GM23338 (cell line): ENCODE results near the gene TLR1. TPM values are rescaled to one million over a fixed set of nuclear protein-coding genes. Genes with fewer than 3 reads are reported as not detected.

Experiments used
- ATAC-seq: fragments of 200-7000 bp; cut with Tn5 transposase; 3 replicates; pipeline ENCODE4 v1.9.1; 2020
- DNase-seq: peaks from one replicate; pipeline ENCODE4 v3.0.0-alpha.2; 2015; ENCODE audit warnings: low spot score
- H2AFZ ChIP-seq: fragments of 200-600 bp; sonication (generic); 2 replicates; pipeline ENCODE4 v1.8.0; 2016; ENCODE audit warnings: antibody characterized with exemption, mild to moderate bottlenecking, moderate library complexity
- H3F3A ChIP-seq: fragments of 200-600 bp; sonication (generic); replicated peaks from 2 replicates; pipeline ENCODE4 v1.8.0; 2017; ENCODE audit warnings: antibody characterized with exemption, mixed run types, low read depth
- H3K27ac ChIP-seq: fragments of 200-600 bp; sonication (generic); 2 replicates; pipeline ENCODE4 v1.6.1; 2016; ENCODE audit warnings: low read depth
- H3K27me3 ChIP-seq: fragments of 200-600 bp; sonication (generic); 2 replicates; pipeline ENCODE4 v1.8.0; 2016; ENCODE audit warnings: mild to moderate bottlenecking, mixed run types, moderate library complexity; ENCODE audit not compliant: insufficient read depth
- H3K36me3 ChIP-seq: fragments of 200-600 bp; sonication (generic); 2 replicates; pipeline ENCODE4 v1.8.0; 2016; ENCODE audit warnings: mild to moderate bottlenecking; ENCODE audit not compliant: insufficient read depth
- H3K4me1 ChIP-seq: fragments of 200-600 bp; sonication (generic); 2 replicates; pipeline ENCODE4 v1.8.0; 2016; ENCODE audit warnings: mild to moderate bottlenecking, moderate library complexity; ENCODE audit not compliant: insufficient read depth
- H3K4me2 ChIP-seq: fragments of 200-600 bp; sonication (generic); 2 replicates; pipeline ENCODE4 v1.7.1; 2017; ENCODE audit warnings: mixed run types
- H3K4me3 ChIP-seq: fragments of 200-600 bp; sonication (generic); 2 replicates; pipeline ENCODE4 v1.6.1; 2016; ENCODE audit warnings: mixed run types
- H3K79me2 ChIP-seq: fragments of 200-600 bp; sonication (generic); replicated peaks from 2 replicates; pipeline ENCODE4 v1.8.0; 2017; ENCODE audit warnings: mild to moderate bottlenecking; ENCODE audit not compliant: insufficient read depth
- H3K9me2 ChIP-seq: fragments of 200-600 bp; sonication (generic); 2 replicates; pipeline ENCODE4 v1.8.0; 2017; ENCODE audit not compliant: insufficient read depth
- H4K20me1 ChIP-seq: fragments of 200-600 bp; sonication (generic); replicated peaks from 2 replicates; pipeline ENCODE4 v1.8.0; 2017; ENCODE audit warnings: mild to moderate bottlenecking; ENCODE audit not compliant: insufficient read depth
- H3K27ac Mint-ChIP-seq: 2 replicates; pipeline ENCODE4 v1.8.0; 2020; ENCODE audit warnings: inconsistent platforms, mild to moderate bottlenecking, moderate library complexity, mixed read lengths
- H3K27me3 Mint-ChIP-seq: 3 replicates; pipeline ENCODE4 v1.8.0; 2022; ENCODE audit warnings: low read depth, mild to moderate bottlenecking, moderate library complexity, mixed read lengths, inconsistent platforms; ENCODE audit not compliant: insufficient read depth, poor library complexity
- H3K36me3 Mint-ChIP-seq: 3 replicates; pipeline ENCODE4 v1.8.0; 2021; ENCODE audit warnings: low read depth, mild to moderate bottlenecking, inconsistent platforms, moderate library complexity, mixed read lengths
- H3K4me1 Mint-ChIP-seq: 3 replicates; pipeline ENCODE4 v1.8.0; 2020; ENCODE audit warnings: mild to moderate bottlenecking, inconsistent platforms, mixed read lengths
- H3K4me3 Mint-ChIP-seq: 3 replicates; pipeline ENCODE4 v1.8.0; 2021; ENCODE audit warnings: moderate library complexity, mild to moderate bottlenecking, inconsistent platforms, mixed read lengths
- H3K9me3 Mint-ChIP-seq: 3 replicates; pipeline ENCODE4 v1.8.0; 2020; ENCODE audit warnings: moderate library complexity, mild to moderate bottlenecking, inconsistent platforms, mixed read lengths
- CREB1 ChIP-seq: fragments of 250-450 bp; sonication (Bioruptor Pico); IDR thresholded peaks from 2 replicates; pipeline ENCODE4 v1.5.0; 2020; ENCODE audit warnings: low read depth, mild to moderate bottlenecking, moderate library complexity
- CTCF ChIP-seq, 2 experiments: fragments of 200-600 bp in 1 of 2; sonication (generic) in 1 of 2; conservative IDR thresholded peaks; 2 replicates each; pipeline versions ENCODE4 v1.5.1 to v1.6.1; 2016 to 2017; ENCODE audit warnings: antibody characterized with exemption in 2 of 2, low read depth in 2 of 2, mild to moderate bottlenecking in 2 of 2, moderate library complexity in 1 of 2
- ETS1 ChIP-seq: IDR thresholded peaks from 2 replicates; pipeline ENCODE4 v1.6.1; 2016; ENCODE audit warnings: antibody characterized with exemption
- EZH2 ChIP-seq: fragments of 200-600 bp; sonication (generic); IDR thresholded peaks from one replicate; pipeline ENCODE4 v1.8.0; 2017; ENCODE audit warnings: antibody characterized with exemption, mild to moderate bottlenecking, low read depth; ENCODE audit not compliant: unreplicated experiment
- EZH2phosphoT487 ChIP-seq: fragments of 200-600 bp; sonication (generic); IDR thresholded peaks from one replicate; pipeline ENCODE4 v1.8.1; 2018; ENCODE audit warnings: antibody characterized with exemption; ENCODE audit not compliant: unreplicated experiment
- JUNB ChIP-seq: IDR thresholded peaks from one replicate; pipeline ENCODE4 v1.6.1; 2016; ENCODE audit warnings: antibody characterized with exemption; ENCODE audit not compliant: unreplicated experiment
- NANOG ChIP-seq: IDR thresholded peaks from 2 replicates; pipeline ENCODE4 v1.6.1; 2016; ENCODE audit warnings: antibody characterized with exemption, borderline replicate concordance
- POLR2AphosphoS5 ChIP-seq: IDR thresholded peaks from 2 replicates; pipeline ENCODE4 v1.6.1; 2016; ENCODE audit warnings: antibody characterized with exemption, low read depth
- REST ChIP-seq: IDR thresholded peaks from one replicate; pipeline ENCODE4 v1.6.1; 2018; ENCODE audit warnings: antibody characterized with exemption; ENCODE audit not compliant: unreplicated experiment
- ZNF114 ChIP-seq: fragments of 250-450 bp; sonication (Bioruptor Pico); IDR thresholded peaks from 2 replicates; pipeline ENCODE4 v1.5.0; 2020; ENCODE audit warnings: mild to moderate bottlenecking, moderate library complexity
- ZNF331 ChIP-seq: fragments of 250-450 bp; sonication (Bioruptor Pico); IDR thresholded peaks from 2 replicates; pipeline ENCODE4 v1.5.0; 2020; ENCODE audit warnings: low read depth, mild to moderate bottlenecking, moderate library complexity
- ZNF462 ChIP-seq: fragments of 250-450 bp; sonication (Bioruptor Pico); IDR thresholded peaks from 2 replicates; pipeline ENCODE4 v1.5.0; 2020; ENCODE audit warnings: mild to moderate bottlenecking, moderate library complexity
- polyA plus RNA-seq: library from polyadenylated mRNA; unstranded; fragments of >200 nt; fragmentation: Nextera tagmentation; extraction: Ambion mirVana; gene quantifications from 2 replicates; pipeline ENCODE4 v1.2.1, GENCODE V29; 2016
- total RNA-seq: library from RNA; depleted of rRNA; stranded (reverse); fragments of >200 nt; shearing (Covaris generic); gene quantifications from 2 replicates; pipeline ENCODE4 v1.2.3, GENCODE V29; 2014

Gene TLR1
- total and polyA plus RNA-seq, 2 experiments from 2014 or later = 0.07 TPM; not detected in 1

GRCh38 chr4:38821739-38822138, 17.1 kb upstream of the TLR1 start:
- Histone ChIP-seq H3K79me2 (no peaks in the 10 kb centered on the region), H3K4me3 (no peak overlapping the region), H3K4me1 (no peaks in the 10 kb centered on the region), H3K9me2 (peaks cover 5% of the 10 kb centered on the region; the same call in 1 of the 2 replicates), H4K20me1 (no peaks in the 10 kb centered on the region), H3K27me3 (no peaks in the 10 kb centered on the region), H2AFZ (no peak overlapping the region), H3K27ac (no peak overlapping the region), H3K4me2 (no peak overlapping the region), H3K36me3 (no peaks in the 10 kb centered on the region), H3F3A (no peaks in the 10 kb centered on the region)
- DNase-seq (no peak), ATAC-seq (no peak)
- no peaks in the 10 kb centered on the region for H3K27me3 Mint-ChIP-seq
- H3K36me3 Mint-ChIP-seq = peaks cover 7% of the 10 kb centered on the region; the same call in 2 of the 3 replicates
- H3K27ac Mint-ChIP-seq = no peak overlapping the region
- no peaks in the 10 kb centered on the region for H3K4me1 Mint-ChIP-seq
- no peak for TF ChIP-seq POLR2AphosphoS5
- TF ChIP-seq ETS1 = no peak
- no peak for TF ChIP-seq CREB1 (CRISPR knock-in tag)
- TF ChIP-seq ZNF462 (CRISPR knock-in tag) = no peak
- TF ChIP-seq EZH2phosphoT487 = no peak
- no peak for TF ChIP-seq CTCF (conservative IDR thresholded peaks at IDR 0.05; ENCODE audit: low read depth in 2 of 2)
- TF ChIP-seq JUNB = no peak
- TF ChIP-seq NANOG = no peak
- no peak for TF ChIP-seq ZNF331 (CRISPR knock-in tag)
- TF ChIP-seq ZNF114 (CRISPR knock-in tag) = no peak
- no peak for TF ChIP-seq EZH2
- TF ChIP-seq REST = no peak
- no peak overlapping the region for H3K4me3 Mint-ChIP-seq
- peaks cover 14% of the 10 kb centered on the region for H3K9me3 Mint-ChIP-seq
